GM10248 (cell line): ENCODE measurements around the gene GPR153.

Experiments
- CTCF ChIA-PET: fragments of 300-600 bp; sonication (Branson Sonifier 250); formaldehyde crosslinking; extraction: SDS; loops from one replicate; lab custom pipeline; 2021; ENCODE audit warnings: antibody characterized with exemption; lab: Yijun Ruan, JAX
- POLR2A ChIA-PET: fragments of 350-650 bp; sonication (Branson Sonifier 250); formaldehyde crosslinking; extraction: SDS; loops from one replicate; lab custom pipeline; 2020; ENCODE audit warnings: antibody characterized with exemption; lab: Yijun Ruan, JAX
- DNase-seq: peaks from one replicate; pipeline ENCODE4 v3.0.0; 2012; ENCODE audit errors: extremely low spot score
- CTCF ChIP-seq: IDR thresholded peaks from 2 replicates; pipeline ENCODE4 v1.5.1; 2012; ENCODE audit warnings: mild to moderate bottlenecking, low read depth; ENCODE audit errors: extremely low read depth, missing control alignments, control extremely low read depth

GPR153 gene

DNA sequence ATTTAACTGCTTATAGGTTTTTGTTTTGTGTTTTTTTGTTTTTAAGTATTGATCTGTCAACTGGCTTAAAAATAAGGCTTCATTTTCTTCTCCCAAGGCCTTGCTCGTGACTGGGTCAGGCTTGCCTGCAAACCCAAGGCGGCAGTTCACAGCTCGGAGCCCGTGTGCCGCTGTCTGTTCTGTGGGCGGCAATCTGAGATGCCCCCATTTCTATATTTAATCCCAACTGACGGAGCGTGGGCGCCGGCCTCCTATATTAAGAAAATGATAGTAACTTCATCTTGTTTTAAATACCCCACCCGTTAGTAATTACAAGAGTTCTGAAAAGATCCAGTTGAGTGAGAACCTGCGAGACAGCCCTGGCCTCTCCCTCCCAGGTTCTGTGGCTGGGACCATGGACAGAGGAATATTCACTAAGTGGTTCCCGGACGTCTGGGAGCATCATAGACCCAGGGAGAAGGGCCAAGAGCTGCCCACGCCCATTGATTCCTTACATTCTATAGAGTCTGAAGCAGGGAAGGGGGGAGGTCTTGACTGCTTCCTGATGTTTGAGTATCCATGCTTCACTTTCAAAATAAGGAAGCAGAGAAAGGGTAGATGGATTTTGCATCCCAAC, 42.6 kb upstream of the GPR153 start:
- ChIA-PET CTCF (no interaction called here), POLR2A (no interaction called here)

DNA sequence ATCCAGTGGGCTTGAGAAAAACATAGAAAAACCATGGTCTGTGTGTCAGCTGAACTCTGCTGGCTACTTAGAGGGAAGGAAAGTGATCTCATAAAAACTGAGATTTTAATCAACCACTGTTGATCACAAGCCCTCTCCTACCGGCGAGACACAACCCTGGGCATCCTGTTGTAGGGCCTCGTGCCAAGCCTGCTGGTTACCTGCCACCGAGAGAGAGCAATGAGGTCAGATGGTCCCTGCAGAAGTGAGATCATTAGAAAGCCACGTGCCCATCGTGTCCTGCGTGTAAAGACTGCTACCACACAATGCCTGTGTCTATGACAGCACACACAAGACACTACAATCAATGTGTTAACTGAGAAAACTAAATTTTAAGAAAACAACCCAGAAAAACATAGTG, 41.7 kb upstream of the GPR153 start:
- CTCF ChIA-PET: no interaction called here
- POLR2A ChIA-PET: no interaction called here
- DNase-seq: no peak
- TF ChIP-seq CTCF: no peak

More for the DNA sequence above, 42.6 kb upstream of the GPR153 start:
- DNase-seq: no peak
- TF ChIP-seq CTCF: no peak

- ChIA-PET CTCF (interaction anchor here (1.4 to 1.7 kb wide), 4 partner anchors 8 to 121 kb away, joined by 3 to 4 read pairs (median 4); partner anchors contain the start of gene RNF207), POLR2A (no interaction called here)
- TF ChIP-seq CTCF: no peak
- no peak for DNase-seq
Measured at GRCh38 chr1:6301526-6301925, 40.6 kb upstream of the GPR153 start.

DNA sequence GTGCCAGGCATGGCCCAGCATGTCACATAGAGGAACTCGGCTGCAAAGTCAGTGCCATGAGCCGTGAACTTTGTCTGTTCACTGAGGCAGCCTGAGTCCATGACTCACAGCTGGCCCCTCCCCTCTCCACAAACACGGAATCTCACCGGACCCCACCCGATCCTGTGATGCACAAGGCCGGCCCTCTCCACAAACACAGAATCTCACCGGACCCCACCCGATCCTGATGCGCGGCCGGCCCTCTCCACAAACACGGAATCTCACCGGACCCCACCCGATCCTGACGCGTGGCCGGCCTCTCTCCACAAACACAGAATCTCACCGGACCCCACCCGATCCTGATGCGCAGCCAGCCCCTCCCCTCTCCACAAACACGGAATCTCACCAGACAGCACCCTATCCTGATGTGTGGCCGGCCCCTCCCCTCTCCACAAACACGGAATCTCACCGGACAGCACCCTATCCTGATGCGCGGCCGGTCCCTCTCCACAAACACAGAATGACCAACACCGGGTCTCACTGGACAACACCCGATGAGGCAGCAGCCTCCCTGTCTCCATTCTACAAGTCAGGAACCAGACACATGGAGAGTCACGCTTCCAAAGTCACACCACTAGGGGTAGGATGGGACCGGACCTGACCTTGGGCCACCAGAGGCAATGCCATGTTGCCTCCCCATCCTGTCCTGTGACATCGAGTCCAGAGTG, 39.6 kb upstream of the GPR153 start:
- ChIA-PET POLR2A (no interaction called here), CTCF (interaction anchor here (1.0 to 1.7 kb wide), 8 partner anchors 9 to 123 kb away, joined by 3 to 6 read pairs (median 4); partner anchors contain the start of gene RNF207)
- DNase-seq: no peak
- no peak for TF ChIP-seq CTCF

DNA sequence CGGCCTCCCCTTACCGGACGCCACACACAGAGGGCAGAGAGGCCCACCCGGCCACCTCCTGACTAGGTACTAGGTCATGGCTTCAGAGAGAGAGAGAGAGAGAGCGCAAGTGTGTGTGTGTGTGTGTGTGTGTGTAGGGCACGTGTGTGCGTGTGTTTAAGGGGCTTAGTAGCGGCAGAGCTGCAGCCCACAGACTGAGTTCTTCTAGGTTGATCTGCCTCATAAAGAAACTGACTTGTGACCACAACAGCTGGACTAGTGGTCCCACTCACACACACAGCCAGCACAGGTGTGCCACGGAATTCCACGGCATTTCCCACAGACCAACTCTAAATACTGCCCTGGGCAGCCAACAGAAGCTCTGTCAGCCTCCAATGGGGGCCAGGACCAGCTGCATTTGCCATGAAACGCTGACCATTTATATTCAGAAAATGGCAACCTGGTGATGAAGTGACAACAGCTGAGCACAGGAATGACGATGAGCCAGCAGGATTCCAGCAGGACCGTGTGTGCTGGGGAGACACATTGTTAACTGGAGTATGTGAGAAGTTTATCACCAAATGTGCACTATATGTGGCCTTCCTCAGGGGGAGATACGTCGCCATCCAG, 38.8 kb upstream of the GPR153 start:
- CTCF ChIA-PET: interaction anchor here (1.0 to 1.7 kb wide), 5 partner anchors 17 to 124 kb away, joined by 3 to 6 read pairs (median 3); partner anchors contain the start of gene RNF207
- no peak for TF ChIP-seq CTCF
- POLR2A ChIA-PET: no interaction called here
- no peak for DNase-seq

- CTCF ChIA-PET: interaction anchor here (1.1 to 1.5 kb wide), 4 partner anchors 17 to 124 kb away, joined by 3 to 6 read pairs (median 4); no protein-coding TSS in a partner anchor
- TF ChIP-seq CTCF: no peak
- POLR2A ChIA-PET: no interaction called here
- no peak for DNase-seq
Measured at GRCh38 chr1:6298940-6299465, 38.1 kb upstream of the GPR153 start.
